Measurements from ENCODE around the gene RASIP1. TPM values are rescaled to one million over a fixed set of nuclear protein-coding genes. Genes with fewer than 3 reads are reported as not detected.
"Not testable (repeated sequence)": the region's sequence is repeated elsewhere in the genome, so short reads cannot be mapped to it uniquely, and the experiment has no call there.

RASIP1 gene
- total RNA-seq, 1 donor from 2014 or later = 0.43 TPM

- Mint-ChIP-seq H3K9me3 (ENCODE audit: unreplicated experiment) (no peaks in the 10 kb centered on the region), H3K27ac (ENCODE audit: unreplicated experiment) (no peak overlapping the region), H3K4me3 (ENCODE audit: unreplicated experiment) (no peak overlapping the region), H3K4me1 (ENCODE audit: unreplicated experiment) (peaks cover 2% of the 10 kb centered on the region), H3K36me3 (ENCODE audit: unreplicated experiment) (no peaks in the 10 kb centered on the region), H3K27me3 (ENCODE audit: unreplicated experiment) (no peaks in the 10 kb centered on the region)
- no peak for TF ChIP-seq CTCF (IDR thresholded peaks at IDR 0.05)
- DNase-seq (ENCODE audit: extremely low spot score, unreplicated experiment) = no peak
Observed at GRCh38 chr19:48689449-48689848, 51.0 kb downstream of the RASIP1 start.

GRCh38 chr19:48687776-48688175, 52.6 kb downstream of the RASIP1 start:
- Mint-ChIP-seq H3K4me1 (ENCODE audit: unreplicated experiment) (no peaks in the 10 kb centered on the region), H3K27ac (ENCODE audit: unreplicated experiment) (no peak overlapping the region), H3K27me3 (ENCODE audit: unreplicated experiment) (no peaks in the 10 kb centered on the region), H3K4me3 (ENCODE audit: unreplicated experiment) (no peak overlapping the region), H3K36me3 (ENCODE audit: unreplicated experiment) (no peaks in the 10 kb centered on the region), H3K9me3 (ENCODE audit: unreplicated experiment) (no peaks in the 10 kb centered on the region)
- no peak for DNase-seq (ENCODE audit: extremely low spot score, unreplicated experiment)
- no peak for TF ChIP-seq CTCF (IDR thresholded peaks at IDR 0.05)

- not testable (repeated sequence) for H3K9me3 Mint-ChIP-seq (ENCODE audit: unreplicated experiment); DNase-seq (ENCODE audit: extremely low spot score, unreplicated experiment); H3K27me3 Mint-ChIP-seq (ENCODE audit: unreplicated experiment); H3K36me3 Mint-ChIP-seq (ENCODE audit: unreplicated experiment); H3K27ac Mint-ChIP-seq (ENCODE audit: unreplicated experiment); H3K4me1 Mint-ChIP-seq (ENCODE audit: unreplicated experiment); H3K4me3 Mint-ChIP-seq (ENCODE audit: unreplicated experiment)
Observed at GRCh38 chr19:48686637-48687036, 53.8 kb downstream of the RASIP1 start.

GRCh38 chr19:48686088-48686487, 54.3 kb downstream of the RASIP1 start:
- H3K9me3 Mint-ChIP-seq (ENCODE audit: unreplicated experiment) = no peaks in the 10 kb centered on the region
- H3K27ac Mint-ChIP-seq (ENCODE audit: unreplicated experiment) = no peak overlapping the region

GRCh38 chr19:48685583-48685982, 54.8 kb downstream of the RASIP1 start:
- no peak overlapping the region for H3K4me3 Mint-ChIP-seq (ENCODE audit: unreplicated experiment)
- no peaks in the 10 kb centered on the region for H3K4me1 Mint-ChIP-seq (ENCODE audit: unreplicated experiment)
- no peak for TF ChIP-seq CTCF (IDR thresholded peaks at IDR 0.05)
- H3K36me3 Mint-ChIP-seq (ENCODE audit: unreplicated experiment) = no peaks in the 10 kb centered on the region
- H3K27me3 Mint-ChIP-seq (ENCODE audit: unreplicated experiment) = no peaks in the 10 kb centered on the region
- H3K9me3 Mint-ChIP-seq (ENCODE audit: unreplicated experiment) = no peaks in the 10 kb centered on the region
- H3K27ac Mint-ChIP-seq (ENCODE audit: unreplicated experiment) = no peak overlapping the region
- no peak for DNase-seq (ENCODE audit: extremely low spot score, unreplicated experiment)

More at GRCh38 chr19:48686088-48686487, 54.3 kb downstream of the RASIP1 start:
- Mint-ChIP-seq H3K27me3 (ENCODE audit: unreplicated experiment) (no peaks in the 10 kb centered on the region), H3K36me3 (ENCODE audit: unreplicated experiment) (no peaks in the 10 kb centered on the region), H3K4me3 (ENCODE audit: unreplicated experiment) (no peak overlapping the region), H3K4me1 (ENCODE audit: unreplicated experiment) (no peaks in the 10 kb centered on the region)
- DNase-seq (ENCODE audit: extremely low spot score, unreplicated experiment) = no peak
- no peak for TF ChIP-seq CTCF (IDR thresholded peaks at IDR 0.05)

- Mint-ChIP-seq H3K27me3 (ENCODE audit: unreplicated experiment) (no peaks in the 10 kb centered on the region), H3K36me3 (ENCODE audit: unreplicated experiment) (no peaks in the 10 kb centered on the region), H3K4me3 (ENCODE audit: unreplicated experiment) (no peak overlapping the region), H3K4me1 (ENCODE audit: unreplicated experiment) (no peaks in the 10 kb centered on the region), H3K27ac (ENCODE audit: unreplicated experiment) (no peak overlapping the region), H3K9me3 (ENCODE audit: unreplicated experiment) (no peaks in the 10 kb centered on the region)
- no peak for TF ChIP-seq CTCF (IDR thresholded peaks at IDR 0.05)
- DNase-seq (ENCODE audit: extremely low spot score, unreplicated experiment) = no peak
Observed at GRCh38 chr19:48683349-48683748, 57.1 kb downstream of the RASIP1 start.
